Caco-2 (cell line): ENCODE results near the gene TACC2. TPM values are rescaled to one million over a fixed set of nuclear protein-coding genes. Genes with fewer than 3 reads are reported as not detected.

Experiments used
- BruUV-seq: library from RNA; stranded (reverse); fragments of 400-500 nt; replicated peaks from 2 replicates; lab custom pipeline; 2021; lab: Mats Ljungman, UMichigan
- CTCF ChIA-PET: fragments of 300-600 bp; sonication (Branson Sonifier 250); formaldehyde crosslinking; loops from one replicate; lab custom pipeline; 2022; ENCODE audit warnings: antibody characterized with exemption; lab: Charles Lee
- POLR2A ChIA-PET: fragments of 300-600 bp; sonication (Branson Sonifier 250); formaldehyde crosslinking; loops from one replicate; lab custom pipeline; 2022; ENCODE audit warnings: antibody characterized with exemption; lab: Charles Lee
- DNase-seq, 2 experiments: peaks; one replicate each; pipeline versions ENCODE4 v3.0.0 to v3.0.0-alpha.2; 2020 to 2022
- H3K27me3 ChIP-seq: replicated peaks from 2 replicates; pipeline ENCODE4 v1.6.0; 2011; ENCODE audit warnings: low read length; ENCODE audit not compliant: control insufficient read depth, insufficient read depth
- H3K36me3 ChIP-seq: 2 replicates; pipeline ENCODE4 v1.5.1; 2011; ENCODE audit warnings: low read length; ENCODE audit not compliant: control insufficient read depth, insufficient read depth
- H3K4me1 ChIP-seq: fragments of 250-450 bp; sonication (Bioruptor Pico); 2 replicates; pipeline ENCODE4 v1.5.1; 2020; ENCODE audit warnings: mild to moderate bottlenecking
- H3K4me3 ChIP-seq: 2 replicates; pipeline ENCODE4 v1.5.1; 2011; ENCODE audit warnings: low read depth, mild to moderate bottlenecking, control low read depth, low read length
- H3K9me3 ChIP-seq: fragments of 250-450 bp; sonication (Bioruptor Pico); 2 replicates; pipeline ENCODE4 v1.5.1; 2020; ENCODE audit warnings: mild to moderate bottlenecking, moderate library complexity
- H3K27ac Mint-ChIP-seq: one replicate; pipeline ENCODE4 v1.8.0; 2022; ENCODE audit warnings: mixed read lengths; ENCODE audit not compliant: unreplicated experiment
- H3K27me3 Mint-ChIP-seq: one replicate; pipeline ENCODE4 v1.8.0; 2022; ENCODE audit warnings: mixed read lengths; ENCODE audit not compliant: insufficient read depth, unreplicated experiment
- H3K36me3 Mint-ChIP-seq: one replicate; pipeline ENCODE4 v1.8.0; 2022; ENCODE audit warnings: mild to moderate bottlenecking, mixed read lengths; ENCODE audit not compliant: insufficient read depth, unreplicated experiment
- H3K4me1 Mint-ChIP-seq: one replicate; pipeline ENCODE4 v1.8.0; 2022; ENCODE audit warnings: low read depth, mixed read lengths; ENCODE audit not compliant: unreplicated experiment
- H3K4me3 Mint-ChIP-seq: one replicate; pipeline ENCODE4 v1.8.0; 2022; ENCODE audit warnings: mild to moderate bottlenecking, moderate library complexity, mixed read lengths; ENCODE audit not compliant: unreplicated experiment
- H3K9me3 Mint-ChIP-seq: one replicate; pipeline ENCODE4 v1.8.0; 2022; ENCODE audit warnings: mixed read lengths; ENCODE audit not compliant: unreplicated experiment
- CTCF ChIP-seq, 2 experiments: fragments of 200-600 bp in 1 of 2; IDR thresholded peaks; 1 replicate in 1 of 2; 2 replicates in 1 of 2; pipeline versions ENCODE4 v1.5.1 to v1.8.0; 2011 to 2022; ENCODE audit warnings: antibody characterized with exemption in 1 of 2, control low read depth in 1 of 2, inconsistent platforms in 1 of 2, low read depth in 1 of 2, low read length in 1 of 2, mild to moderate bottlenecking in 1 of 2, moderate library complexity in 1 of 2; ENCODE audit not compliant: insufficient read depth in 1 of 2, severe bottlenecking in 1 of 2, unreplicated experiment in 1 of 2
- intact Hi-C: fragments of 100-400 bp; cut with micrococcal nuclease; formaldehyde crosslinking; loops from one replicate; pipeline ENCODE4 v1.10.0; 2022; ENCODE audit not compliant: unreplicated experiment
- total RNA-seq: library from RNA; stranded (reverse); gene quantifications from 2 replicates; pipeline ENCODE4 v1.2.3, GENCODE V29; 2022

The TACC2 gene
- total RNA-seq, 1 experiment from 2014 or later = 117 TPM

- CTCF ChIA-PET = no interaction called here
- Histone ChIP-seq H3K9me3 (peaks cover 5% of the 10 kb centered on the region), H3K27me3 (no peaks in the 10 kb centered on the region), H3K4me1 (no peaks in the 10 kb centered on the region), H3K4me3 (no peak overlapping the region), H3K36me3 (no peaks in the 10 kb centered on the region)
- no peak overlapping the region for H3K27ac Mint-ChIP-seq
- H3K36me3 Mint-ChIP-seq = no peaks in the 10 kb centered on the region
- POLR2A ChIA-PET = no interaction called here
- intact Hi-C loops = no loop called here
- no TSS peak for BruUV-seq
- TF ChIP-seq CTCF (IDR thresholded peaks at IDR 0.05; ENCODE audit: insufficient read depth in 1 of 2, low read depth in 1 of 2, low read length in 1 of 2, severe bottlenecking in 1 of 2, unreplicated experiment in 1 of 2) = no peak
- no peak for DNase-seq
- H3K4me3 Mint-ChIP-seq = no peak overlapping the region
- H3K9me3 Mint-ChIP-seq = peaks cover 22% of the 10 kb centered on the region
- H3K4me1 Mint-ChIP-seq = no peaks in the 10 kb centered on the region
- no peaks in the 10 kb centered on the region for H3K27me3 Mint-ChIP-seq
Measured at GRCh38 chr10:122007415-122007814, 18.5 kb downstream of the TACC2 start.

GRCh38 chr10:122010405-122011050 is 21.6 kb downstream of the TACC2 start:
- H3K27me3 ChIP-seq = no peaks in the 10 kb centered on the region
- no peak for DNase-seq
- H3K9me3 Mint-ChIP-seq = peaks cover 15% of the 10 kb centered on the region
- H3K4me3 Mint-ChIP-seq = no peak overlapping the region
- no peak for TF ChIP-seq CTCF (IDR thresholded peaks at IDR 0.05; ENCODE audit: insufficient read depth in 1 of 2, low read depth in 1 of 2, low read length in 1 of 2, severe bottlenecking in 1 of 2, unreplicated experiment in 1 of 2)
- no peak overlapping the region for H3K27ac Mint-ChIP-seq
- peaks cover 5% of the 10 kb centered on the region; the same call in 1 of the 2 replicates for H3K9me3 ChIP-seq
- no TSS peak for BruUV-seq
- intact Hi-C loops = no loop called here
- H3K27me3 Mint-ChIP-seq = no peaks in the 10 kb centered on the region
- peaks cover 8% of the 10 kb centered on the region for H3K4me1 Mint-ChIP-seq
- ChIA-PET CTCF (no interaction called here), POLR2A (no interaction called here)
- H3K36me3 ChIP-seq = no peaks in the 10 kb centered on the region
- peaks cover 18% of the 10 kb centered on the region for H3K4me1 ChIP-seq
- H3K4me3 ChIP-seq = no peak overlapping the region
- peaks cover 6% of the 10 kb centered on the region for H3K36me3 Mint-ChIP-seq

GRCh38 chr10:122012731-122013130 is 23.8 kb downstream of the TACC2 start:
- Mint-ChIP-seq H3K27ac (no peak overlapping the region), H3K4me3 (no peak overlapping the region), H3K27me3 (no peaks in the 10 kb centered on the region), H3K9me3 (peaks cover 15% of the 10 kb centered on the region), H3K36me3 (peaks cover 6% of the 10 kb centered on the region), H3K4me1 (peaks cover 14% of the 10 kb centered on the region)
- BruUV-seq = no TSS peak
- H3K36me3 ChIP-seq = no peaks in the 10 kb centered on the region
- peaks cover 5% of the 10 kb centered on the region; the same call in 1 of the 2 replicates for H3K9me3 ChIP-seq
- no peak overlapping the region for H3K4me3 ChIP-seq
- DNase-seq = no peak
- peaks cover 25% of the 10 kb centered on the region for H3K4me1 ChIP-seq
- POLR2A ChIA-PET = interaction anchor here (0.7 kb wide), 1 partner anchor 100 kb away, joined by 3 read pairs; no protein-coding TSS in a partner anchor
- intact Hi-C loops = no loop called here
- no peaks in the 10 kb centered on the region for H3K27me3 ChIP-seq
- no peak for TF ChIP-seq CTCF (IDR thresholded peaks at IDR 0.05; ENCODE audit: insufficient read depth in 1 of 2, low read depth in 1 of 2, low read length in 1 of 2, severe bottlenecking in 1 of 2, unreplicated experiment in 1 of 2)
- CTCF ChIA-PET = no interaction called here
